Activated CD4-positive, alpha-beta T cell treated with anti-CD3 and anti-CD28 coated beads, Interleukin-2, Interleukin-4, amounts not matched to agents 100 ng/mL and 50 ng/mL, durations not matched to agents 16 hours and 8 hours (primary cell): Measurements from ENCODE around the gene GPR75.

Experiments
- DNase-seq: peaks from one replicate; pipeline ENCODE4 v3.0.0-alpha.2; 2020; ENCODE audit warnings: low spot score

GPR75 gene

GRCh38 chr2:53859206-53860181 lies at the start of gene GPR75:
Gene GPR75, minus strand, starts transcription at chr2:53859967. Its CDS starts 5,211 bp downstream, at chr2:53854756.
- DNase-seq: no peak

- DNase-seq: no peak
Measured at GRCh38 chr2:53907582-53907981, 47.8 kb upstream of the GPR75 start.

GRCh38 chr2:53905396-53905795 lies 45.6 kb upstream of the GPR75 start:
- no peak for DNase-seq

- DNase-seq: no peak
Measured at GRCh38 chr2:53903011-53903410, 43.2 kb upstream of the GPR75 start.

GRCh38 chr2:53901192-53901591 lies 41.4 kb upstream of the GPR75 start:
- no peak for DNase-seq

GRCh38 chr2:53896864-53897263 lies 37.1 kb upstream of the GPR75 start:
- peak; percentile 9 for DNase-seq

GRCh38 chr2:53886406-53887280 lies 26.9 kb upstream of the GPR75 start:
- DNase-seq: peak; percentile 29

GRCh38 chr2:53884883-53885282 lies 25.1 kb upstream of the GPR75 start:
- peak; percentile 63 for DNase-seq

GRCh38 chr2:53881986-53882385 lies 22.2 kb upstream of the GPR75 start:
- DNase-seq: no peak

GRCh38 chr2:53881360-53881759 lies 21.6 kb upstream of the GPR75 start:
- no peak for DNase-seq

- peak; percentile 2 for DNase-seq
Measured at GRCh38 chr2:53880756-53881155, 21.0 kb upstream of the GPR75 start.

- no peak for DNase-seq
Measured at GRCh38 chr2:53877556-53877955, 17.8 kb upstream of the GPR75 start.

- DNase-seq: no peak
Measured at GRCh38 chr2:53877112-53877511, 17.3 kb upstream of the GPR75 start.

- no peak for DNase-seq
Measured at GRCh38 chr2:53874401-53874950, 14.7 kb upstream of the GPR75 start.

- no peak for DNase-seq
Measured at GRCh38 chr2:53867773-53868172, 8.0 kb upstream of the GPR75 start.

GRCh38 chr2:53867169-53867568 lies 7.4 kb upstream of the GPR75 start:
- DNase-seq: no peak

GRCh38 chr2:53865962-53866361 lies 6.2 kb upstream of the GPR75 start:
- no peak for DNase-seq

GRCh38 chr2:53865264-53865663 lies 5.5 kb upstream of the GPR75 start:
- DNase-seq: no peak

- DNase-seq: no peak
Measured at GRCh38 chr2:53863538-53864227, 3.9 kb upstream of the GPR75 start.

GRCh38 chr2:53861824-53862223 lies 2.1 kb upstream of the GPR75 start:
- no peak for DNase-seq

GRCh38 chr2:53856272-53856671 lies 3.5 kb downstream of the GPR75 start:
- DNase-seq: no peak

- peak; percentile 8 for DNase-seq
Measured at GRCh38 chr2:53854678-53855077, 5.1 kb downstream of the GPR75 start.
